Body of pancreas (tissue), 4 donors: ENCODE measurements around the gene RIMBP2. TPM values are rescaled to one million over a fixed set of nuclear protein-coding genes. Genes with fewer than 3 reads are reported as not detected.

Experiments
- ATAC-seq: fragments of 150-250 bp; one replicate; pipeline ENCODE4 v1.9.1; 2016
- DNase-seq, 4 donors: peaks; one replicate each; pipeline ENCODE4 v3.0.0-alpha.2; 2019
- H3K27ac ChIP-seq, 4 donors: fragments of 200-600 bp; sonication (generic); 1 replicate in 3 of 4; 2 replicates in 1 of 4; pipeline versions ENCODE4 v1.5.1 to v1.6.1; 2016 to 2019; ENCODE audit warnings: mild to moderate bottlenecking in 1 of 4, mixed read lengths in 1 of 4, moderate library complexity in 1 of 4
- H3K27me3 ChIP-seq, 2 donors: fragments of 200-600 bp; sonication (generic); one replicate each; pipeline ENCODE4 v1.6.0; 2016; ENCODE audit warnings: mild to moderate bottlenecking in 1 of 2
- H3K36me3 ChIP-seq, 2 donors: fragments of 200-600 bp; sonication (generic); replicated peaks in 1 of 2; 2 replicates each; pipeline ENCODE4 v1.5.1; 2016; ENCODE audit warnings: low read depth in 2 of 2; ENCODE audit not compliant: insufficient read depth in 1 of 2
- H3K4me1 ChIP-seq: fragments of 200-600 bp; sonication (generic); one replicate; pipeline ENCODE4 v1.6.0; 2016
- H3K4me3 ChIP-seq, 2 donors: fragments of 200-600 bp; sonication (generic); 1 replicate in 1 of 2; 2 replicates in 1 of 2; pipeline ENCODE4 v1.5.1; 2016 to 2019
- H3K9me3 ChIP-seq, 3 donors: fragments of 200-600 bp; sonication (generic); 1 replicate in 2 of 3; 2 replicates in 1 of 3; pipeline ENCODE4 v1.5.1; 2016
- POLR2A ChIP-seq, 3 donors: fragments of 450-650 bp; IDR thresholded peaks; one replicate each; pipeline ENCODE4 v1.6.1; 2016; ENCODE audit warnings: antibody characterized with exemption in 3 of 3, mild to moderate bottlenecking in 2 of 3
- WGBS, 2 donors: methylation state at CpG; one replicate each; pipeline ENCODE4 v1.1.5; 2017; 5-methylcytosine and 5-hydroxymethylcytosine counted together
- intact Hi-C: fragments of 100-400 bp; cut with DNase I; formaldehyde crosslinking; loops from one replicate; pipeline ENCODE4 v1.15.1; 2023
- total RNA-seq, 2 donors: library from RNA; depleted of rRNA; stranded (reverse); fragments of >200 nt; gene quantifications; one replicate each; pipeline ENCODE4 v1.1.0, GENCODE V29; 2016
- TF ChIP-seq, protein P1 (sequence below), 7 experiments: fragments of 450-650 bp in 4 of 7; fragments of 200-600 bp in 3 of 7; sonication (generic) in 3 of 7; IDR thresholded peaks; one replicate each; pipeline ENCODE4 v1.5.1; 2016 to 2019; ENCODE audit warnings: antibody characterized with exemption in 7 of 7

The RIMBP2 gene
- total RNA-seq, 2 donors from 2014 or later: 7.3 to 27.4 TPM

DNA sequence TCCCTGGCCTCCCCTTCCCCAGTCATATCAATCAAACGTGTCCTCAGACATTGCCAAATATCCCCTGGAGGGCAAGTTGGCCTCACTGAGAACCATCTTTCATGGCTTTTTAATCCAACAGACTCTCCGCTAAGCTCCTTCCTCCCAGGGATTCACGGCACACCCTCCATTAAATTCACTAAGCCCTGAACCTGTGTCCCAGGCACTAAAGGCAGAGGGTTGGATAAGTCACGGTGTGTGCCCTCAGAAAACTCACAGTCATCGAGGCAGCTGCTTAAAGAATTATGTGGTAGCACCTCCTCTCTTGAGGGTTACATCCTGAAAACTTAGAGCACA lies 211.3 kb downstream of the RIMBP2 start:
- ATAC-seq (no peak), DNase-seq (no peak)
- Histone ChIP-seq H3K27me3 (no peaks in the 10 kb centered on the region), H3K9me3 (no peaks in the 10 kb centered on the region), H3K4me1 (no peaks in the 10 kb centered on the region), H3K4me3 (no peak overlapping the region), H3K27ac (no peak overlapping the region), H3K36me3 (no peaks in the 10 kb centered on the region)
- intact Hi-C loops: no loop called here
- 57 to 71% methylated on average over 5 of the region's 5 CpGs for WGBS, 2 donors
- no peak for TF ChIP-seq POLR2A (IDR thresholded peaks at IDR 0.05)
- TF ChIP-seq, protein P1, sequence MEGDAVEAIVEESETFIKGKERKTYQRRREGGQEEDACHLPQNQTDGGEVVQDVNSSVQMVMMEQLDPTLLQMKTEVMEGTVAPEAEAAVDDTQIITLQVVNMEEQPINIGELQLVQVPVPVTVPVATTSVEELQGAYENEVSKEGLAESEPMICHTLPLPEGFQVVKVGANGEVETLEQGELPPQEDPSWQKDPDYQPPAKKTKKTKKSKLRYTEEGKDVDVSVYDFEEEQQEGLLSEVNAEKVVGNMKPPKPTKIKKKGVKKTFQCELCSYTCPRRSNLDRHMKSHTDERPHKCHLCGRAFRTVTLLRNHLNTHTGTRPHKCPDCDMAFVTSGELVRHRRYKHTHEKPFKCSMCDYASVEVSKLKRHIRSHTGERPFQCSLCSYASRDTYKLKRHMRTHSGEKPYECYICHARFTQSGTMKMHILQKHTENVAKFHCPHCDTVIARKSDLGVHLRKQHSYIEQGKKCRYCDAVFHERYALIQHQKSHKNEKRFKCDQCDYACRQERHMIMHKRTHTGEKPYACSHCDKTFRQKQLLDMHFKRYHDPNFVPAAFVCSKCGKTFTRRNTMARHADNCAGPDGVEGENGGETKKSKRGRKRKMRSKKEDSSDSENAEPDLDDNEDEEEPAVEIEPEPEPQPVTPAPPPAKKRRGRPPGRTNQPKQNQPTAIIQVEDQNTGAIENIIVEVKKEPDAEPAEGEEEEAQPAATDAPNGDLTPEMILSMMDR (IDR thresholded peaks at IDR 0.05): no peak

DNA sequence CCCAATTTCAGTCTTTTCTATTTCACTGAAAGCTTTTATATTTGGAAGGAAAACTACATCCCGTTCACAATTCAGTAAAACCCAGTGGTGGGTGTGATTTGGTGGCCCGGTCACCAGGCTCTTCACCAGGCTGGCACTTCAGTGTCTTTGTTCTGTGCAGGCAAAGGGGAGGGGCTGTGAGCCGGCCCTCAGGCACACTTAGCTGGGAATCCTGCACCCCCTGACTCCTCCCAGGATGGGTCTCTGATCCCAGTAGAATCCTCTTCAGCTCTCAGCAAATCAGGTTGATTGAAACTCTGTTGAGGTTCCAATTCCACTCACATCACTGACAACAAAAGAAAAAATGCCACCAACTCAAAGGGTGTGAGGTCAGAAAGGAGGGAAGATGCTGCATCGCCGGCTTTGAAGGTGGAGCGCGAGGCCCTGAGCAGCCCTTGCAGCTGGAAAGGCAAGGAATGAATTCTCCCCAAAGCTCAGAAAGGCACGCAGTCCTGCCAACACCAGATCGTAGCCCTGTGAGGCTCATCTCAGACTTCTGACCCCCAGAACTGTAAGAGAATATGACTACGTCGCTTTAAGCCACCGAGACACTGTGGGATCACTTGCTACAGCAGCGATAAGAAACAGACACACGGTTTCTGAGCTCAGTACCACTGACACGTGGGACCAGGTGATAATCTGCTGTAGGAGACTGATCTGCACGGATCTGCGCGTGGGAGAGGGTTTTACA lies 211.8 kb downstream of the RIMBP2 start:
- DNase-seq (no peak), ATAC-seq (no peak)
- 60 to 62% methylated on average over 18 of the region's 18 CpGs for WGBS, 2 donors
- Histone ChIP-seq H3K4me3 (no peak overlapping the region), H3K27me3 (no peaks in the 10 kb centered on the region), H3K36me3 (no peaks in the 10 kb centered on the region), H3K27ac (no peak overlapping the region), H3K4me1 (no peaks in the 10 kb centered on the region), H3K9me3 (no peaks in the 10 kb centered on the region)
- intact Hi-C loops: no loop called here
- no peak for TF ChIP-seq POLR2A (IDR thresholded peaks at IDR 0.05)
- TF ChIP-seq, protein P1 (IDR thresholded peaks at IDR 0.05): no peak

DNA sequence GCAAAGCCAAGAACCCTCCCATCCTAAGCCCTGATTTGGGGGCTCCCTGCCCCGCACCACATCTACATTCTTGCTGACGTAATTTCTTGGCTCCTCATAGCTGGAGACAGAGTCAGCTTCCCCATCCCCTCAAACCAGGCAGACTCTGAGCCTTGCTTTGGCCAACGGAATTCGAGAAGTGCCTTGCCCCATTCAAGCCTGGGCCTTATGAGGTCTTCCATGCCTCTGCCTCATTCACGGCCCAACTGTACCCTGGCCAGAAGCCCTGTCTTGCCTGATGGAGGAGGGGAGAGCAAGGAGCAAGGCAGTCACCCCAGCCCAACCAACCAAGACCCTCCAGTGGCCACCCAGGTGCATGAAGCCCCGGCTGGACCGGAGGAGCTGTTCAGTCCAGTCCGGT lies 214.3 kb downstream of the RIMBP2 start:
- Histone ChIP-seq H3K9me3 (no peaks in the 10 kb centered on the region), H3K4me1 (no peaks in the 10 kb centered on the region), H3K36me3 (no peaks in the 10 kb centered on the region), H3K4me3 (no peak overlapping the region), H3K27me3 (no peaks in the 10 kb centered on the region), H3K27ac (no peak overlapping the region)
- ATAC-seq (no peak), DNase-seq (no peak)
- intact Hi-C loops: no loop called here
- WGBS, 2 donors: 67 to 69% methylated on average over 5 to 8 of the region's 8 CpGs
- TF ChIP-seq POLR2A (IDR thresholded peaks at IDR 0.05): no peak
- TF ChIP-seq, protein P1 (IDR thresholded peaks at IDR 0.05): no peak

DNA sequence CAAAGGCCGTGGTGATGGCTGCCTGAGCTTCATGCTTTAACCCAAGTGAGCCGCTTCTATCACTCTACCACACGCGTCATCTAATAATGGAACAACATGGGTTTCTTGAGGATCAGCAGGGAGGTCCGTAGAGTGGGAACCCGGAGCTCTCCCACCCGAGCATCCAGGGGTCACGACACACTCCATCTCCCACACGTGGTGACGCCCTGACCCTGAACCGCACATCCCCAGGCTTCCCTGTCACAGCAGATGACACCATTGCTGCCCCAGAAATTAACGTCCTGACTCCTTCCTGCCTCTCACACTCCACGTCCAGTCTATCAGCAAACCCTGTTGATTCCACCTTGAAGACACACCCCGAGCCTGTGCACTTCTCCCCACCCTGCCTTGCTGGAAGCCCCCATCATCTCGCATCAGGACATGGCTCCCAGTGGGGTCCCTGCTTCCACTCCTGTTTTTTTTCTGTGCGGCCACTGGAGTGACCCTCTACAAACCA lies 215.2 kb downstream of the RIMBP2 start:
- 56 to 68% methylated on average over 16 of the region's 16 CpGs for WGBS, 2 donors
- ATAC-seq: no peak
- Histone ChIP-seq H3K27ac (no peak overlapping the region), H3K27me3 (no peaks in the 10 kb centered on the region), H3K4me1 (no peaks in the 10 kb centered on the region), H3K9me3 (no peaks in the 10 kb centered on the region), H3K36me3 (no peaks in the 10 kb centered on the region), H3K4me3 (no peak overlapping the region)
- DNase-seq: no peak
- TF ChIP-seq POLR2A (IDR thresholded peaks at IDR 0.05): no peak
- TF ChIP-seq, protein P1 (IDR thresholded peaks at IDR 0.05): no peak
- intact Hi-C loops: no loop called here

DNA sequence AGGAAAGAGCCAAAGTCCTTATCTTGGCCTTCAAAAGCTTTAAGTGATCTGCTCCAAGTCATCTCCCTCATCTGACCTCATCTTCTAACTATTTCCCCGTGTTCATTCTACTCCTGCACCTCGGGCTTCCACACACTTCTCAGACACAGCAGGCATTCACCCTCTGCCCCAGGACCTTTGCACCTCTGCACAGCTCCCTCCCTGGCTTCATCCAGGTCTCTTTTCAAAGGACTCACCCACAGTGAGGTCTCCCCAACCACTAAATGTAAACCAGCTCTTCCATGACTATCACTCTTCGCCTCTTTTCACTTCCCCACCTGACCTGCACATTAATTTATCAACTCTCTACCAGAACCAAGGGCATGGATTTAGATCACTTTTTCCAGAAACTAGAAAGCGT lies 216.6 kb downstream of the RIMBP2 start:
- H3K36me3 ChIP-seq: no peaks in the 10 kb centered on the region
- WGBS, 2 donors: 53 to 62% methylated on average over 4 of the region's 4 CpGs
- no peak overlapping the region for H3K4me3 ChIP-seq
- H3K4me1 ChIP-seq: no peaks in the 10 kb centered on the region
- H3K9me3 ChIP-seq: no peaks in the 10 kb centered on the region
- no peak for DNase-seq
- no peak for ATAC-seq
- intact Hi-C loops: no loop called here
- TF ChIP-seq POLR2A (IDR thresholded peaks at IDR 0.05): no peak
- TF ChIP-seq, protein P1 (IDR thresholded peaks at IDR 0.05): no peak
- no peaks in the 10 kb centered on the region for H3K27me3 ChIP-seq
- H3K27ac ChIP-seq: no peak overlapping the region
